Mesenchymal stem cell (in vitro differentiated cells and primary cell): ENCODE measurements around the gene CEMIP.

Experiments
- DNase-seq: peaks from one replicate; pipeline ENCODE4 v3.0.0-alpha.2; 2013
- H2AFZ ChIP-seq: one replicate; pipeline ENCODE4 v1.6.1; 2013; ENCODE audit warnings: low read depth, mild to moderate bottlenecking, control low read depth, inconsistent platforms, low read length, moderate library complexity
- H2AK5ac ChIP-seq: 2 replicates; pipeline ENCODE4 v1.6.1; 2013; ENCODE audit warnings: low read length, moderate library complexity, mild to moderate bottlenecking, inconsistent platforms; ENCODE audit not compliant: severe bottlenecking
- H2BK120ac ChIP-seq: one replicate; pipeline ENCODE4 v1.6.1; 2013; ENCODE audit warnings: low read depth, mild to moderate bottlenecking, inconsistent platforms, low read length, moderate library complexity
- H2BK12ac ChIP-seq, 2 experiments: one replicate each; pipeline ENCODE4 v1.6.1; 2013; ENCODE audit warnings: inconsistent platforms in 2 of 2, low read length in 2 of 2, mild to moderate bottlenecking in 2 of 2, moderate library complexity in 2 of 2, control low read depth in 1 of 2
- H2BK15ac ChIP-seq: one replicate; pipeline ENCODE4 v1.6.1; 2013; ENCODE audit warnings: mild to moderate bottlenecking, low read depth, inconsistent platforms; ENCODE audit not compliant: poor library complexity, severe bottlenecking
- H2BK5ac ChIP-seq: 2 replicates; pipeline ENCODE4 v1.6.1; 2013; ENCODE audit warnings: low read depth, mild to moderate bottlenecking, low read length, control low read depth, inconsistent platforms; ENCODE audit not compliant: poor library complexity, severe bottlenecking
- H3K14ac ChIP-seq, 2 experiments: one replicate each; pipeline ENCODE4 v1.6.1; 2013; ENCODE audit warnings: inconsistent platforms in 2 of 2, low read length in 2 of 2, control low read depth in 1 of 2, mild to moderate bottlenecking in 1 of 2, moderate library complexity in 1 of 2
- H3K18ac ChIP-seq, 2 experiments: one replicate each; pipeline ENCODE4 v1.6.1; 2013; ENCODE audit warnings: inconsistent platforms in 2 of 2, low read length in 2 of 2, control low read depth in 1 of 2, low read depth in 1 of 2, mild to moderate bottlenecking in 1 of 2
- H3K23ac ChIP-seq, 2 experiments: one replicate each; pipeline ENCODE4 v1.6.1; 2013; ENCODE audit warnings: inconsistent platforms in 2 of 2, low read length in 2 of 2, mild to moderate bottlenecking in 2 of 2, moderate library complexity in 2 of 2, control low read depth in 1 of 2
- H3K27ac ChIP-seq: 2 replicates; pipeline ENCODE4 v1.5.1; 2013; ENCODE audit warnings: mild to moderate bottlenecking, moderate library complexity, low read length, control low read depth, inconsistent platforms; ENCODE audit not compliant: poor library complexity, severe bottlenecking
- H3K27me3 ChIP-seq, 2 experiments: 2 replicates each; pipeline versions ENCODE4 v1.6.1 to v1.7.0; 2013; ENCODE audit warnings: low read length in 2 of 2, mild to moderate bottlenecking in 2 of 2, moderate library complexity in 2 of 2, control low read depth in 1 of 2, inconsistent platforms in 1 of 2; ENCODE audit not compliant: control insufficient read depth in 1 of 2, insufficient read depth in 1 of 2
- H3K36me3 ChIP-seq, 2 experiments: 2 replicates each; pipeline versions ENCODE4 v1.6.1 to v1.7.0; 2013; ENCODE audit warnings: low read length in 2 of 2, control low read depth in 1 of 2, inconsistent platforms in 1 of 2, low read depth in 1 of 2, mild to moderate bottlenecking in 1 of 2; ENCODE audit not compliant: insufficient read depth in 2 of 2, control insufficient read depth in 1 of 2
- H3K4ac ChIP-seq, 2 experiments: one replicate each; pipeline ENCODE4 v1.6.1; 2013; ENCODE audit warnings: inconsistent platforms in 2 of 2, low read length in 2 of 2, mild to moderate bottlenecking in 2 of 2, moderate library complexity in 2 of 2, control low read depth in 1 of 2, low read depth in 1 of 2
- H3K4me1 ChIP-seq: 2 replicates; pipeline ENCODE4 v1.6.1; 2013; ENCODE audit warnings: low read depth, low read length, control low read depth; ENCODE audit not compliant: control insufficient read depth, insufficient read depth
- H3K4me2 ChIP-seq: 2 replicates; pipeline ENCODE4 v1.6.1; 2013; ENCODE audit warnings: low read length, mild to moderate bottlenecking, inconsistent platforms; ENCODE audit not compliant: poor library complexity, severe bottlenecking
- H3K4me3 ChIP-seq, 2 experiments: 2 replicates each; pipeline versions ENCODE4 v1.5.1 to v1.7.0; 2013; ENCODE audit warnings: low read length in 2 of 2, mild to moderate bottlenecking in 2 of 2, control low read depth in 1 of 2, low read depth in 1 of 2; ENCODE audit not compliant: insufficient read depth in 1 of 2
- H3K79me1 ChIP-seq: replicated peaks from 2 replicates; pipeline ENCODE4 v1.6.1; 2013; ENCODE audit warnings: mild to moderate bottlenecking, control low read depth, low read length, inconsistent platforms; ENCODE audit not compliant: poor library complexity, severe bottlenecking
- H3K9ac ChIP-seq: 2 replicates; pipeline ENCODE4 v1.7.0; 2013; ENCODE audit warnings: mild to moderate bottlenecking, low read length, moderate library complexity
- H3K9me3 ChIP-seq: 2 replicates; pipeline ENCODE4 v1.7.0; 2013; ENCODE audit warnings: mild to moderate bottlenecking, low read length; ENCODE audit not compliant: control insufficient read depth
- H4K8ac ChIP-seq: one replicate; pipeline ENCODE4 v1.6.1; 2013; ENCODE audit warnings: inconsistent platforms, mild to moderate bottlenecking, low read length, moderate library complexity
- H4K91ac ChIP-seq: one replicate; pipeline ENCODE4 v1.6.1; 2013; ENCODE audit warnings: mild to moderate bottlenecking, low read length, inconsistent platforms
- WGBS: methylation state at CpG from one replicate; pipeline ENCODE4 v1.1.7; 2013; ENCODE audit warnings: mixed read lengths; 5-methylcytosine and 5-hydroxymethylcytosine counted together

Gene CEMIP

GRCh38 chr15:80854104-80854503 lies 74.9 kb downstream of the CEMIP start:
- Histone ChIP-seq H3K14ac (no peak overlapping the region), H3K27me3 (peaks cover 0 to 4% of the 10 kb centered on the region in 2 experiments), H3K23ac (no peak overlapping the region), H4K91ac (no peak overlapping the region), H3K9me3 (no peaks in the 10 kb centered on the region), H3K9ac (no peak overlapping the region), H3K27ac (no peak overlapping the region), H3K4me2 (no peak overlapping the region), H3K4me1 (peaks cover 28% of the 10 kb centered on the region), H2BK15ac (no peak overlapping the region), H2BK120ac (no peak overlapping the region), H3K18ac (no peak overlapping the region), H2BK5ac (no peak overlapping the region), H3K4ac (no peak overlapping the region), H2BK12ac (no peak overlapping the region), H2AFZ (no peak overlapping the region), H2AK5ac (no peak overlapping the region), H3K79me1 (no peaks in the 10 kb centered on the region), H4K8ac (no peak overlapping the region), H3K4me3 (no peak overlapping the region), H3K36me3 (peaks cover 4 to 94% of the 10 kb centered on the region in 2 experiments)
- WGBS = 86% methylated on average over 6 of the region's 6 CpGs
- DNase-seq = no peak

- Histone ChIP-seq H3K14ac (no peak overlapping the region), H2AK5ac (no peak overlapping the region), H2BK5ac (no peak overlapping the region), H3K9me3 (no peaks in the 10 kb centered on the region), H3K27ac (no peak overlapping the region), H3K18ac (no peak overlapping the region), H4K8ac (no peak overlapping the region), H3K79me1 (no peaks in the 10 kb centered on the region), H2BK120ac (no peak overlapping the region), H3K4me1 (peaks cover 20% of the 10 kb centered on the region), H3K36me3 (peaks cover 4 to 94% of the 10 kb centered on the region in 2 experiments), H3K4me2 (no peak overlapping the region), H2BK12ac (no peak overlapping the region), H3K27me3 (peaks cover 0 to 9% of the 10 kb centered on the region in 2 experiments), H2BK15ac (no peak overlapping the region), H2AFZ (no peak overlapping the region), H3K4ac (no peak overlapping the region), H3K23ac (no peak overlapping the region), H3K9ac (no peak overlapping the region), H4K91ac (no peak overlapping the region), H3K4me3 (no peak overlapping the region)
- no peak for DNase-seq
- WGBS = 74% methylated on average over 4 of the region's 4 CpGs
Measured at GRCh38 chr15:80855206-80855605, 76.0 kb downstream of the CEMIP start.

- no peak overlapping the region for H3K18ac ChIP-seq
- no peak overlapping the region for H2BK120ac ChIP-seq
- no peak overlapping the region for H3K4me3 ChIP-seq
- no peak overlapping the region for H4K8ac ChIP-seq
- H3K4me1 ChIP-seq = peaks cover 13% of the 10 kb centered on the region
- H2AFZ ChIP-seq = no peak overlapping the region
- H3K79me1 ChIP-seq = no peaks in the 10 kb centered on the region
- no peak overlapping the region for H3K4ac ChIP-seq
- H3K23ac ChIP-seq = no peak overlapping the region
- no peak overlapping the region for H2BK15ac ChIP-seq
- no peak overlapping the region for H3K9ac ChIP-seq
- no peak overlapping the region for H3K27ac ChIP-seq
- H2AK5ac ChIP-seq = peak overlapping the region; percentile 66
- peaks cover 0 to 94% of the 10 kb centered on the region in 2 experiments for H3K36me3 ChIP-seq
- H3K14ac ChIP-seq = no peak overlapping the region
- H2BK12ac ChIP-seq = no peak overlapping the region
- no peaks in the 10 kb centered on the region for H3K9me3 ChIP-seq
- H3K4me2 ChIP-seq = no peak overlapping the region
- peaks cover 0 to 15% of the 10 kb centered on the region in 2 experiments for H3K27me3 ChIP-seq
- no peak overlapping the region for H4K91ac ChIP-seq
- 75% methylated on average over 1 of the region's 2 CpGs for WGBS
- DNase-seq = no peak
- no peak overlapping the region for H2BK5ac ChIP-seq
Measured at GRCh38 chr15:80856400-80856799, 77.2 kb downstream of the CEMIP start.

GRCh38 chr15:80856809-80857377 lies 77.7 kb downstream of the CEMIP start:
- no peak overlapping the region for H3K14ac ChIP-seq
- no peak overlapping the region for H4K8ac ChIP-seq
- H3K79me1 ChIP-seq = no peaks in the 10 kb centered on the region
- peaks cover 8% of the 10 kb centered on the region for H3K4me1 ChIP-seq
- no peak overlapping the region for H3K27ac ChIP-seq
- 82% methylated on average over 6 of the region's 8 CpGs for WGBS
- H4K91ac ChIP-seq = no peak overlapping the region
- H3K36me3 ChIP-seq = peaks cover 0 to 94% of the 10 kb centered on the region in 2 experiments
- H3K4me3 ChIP-seq = no peak overlapping the region
- H2AK5ac ChIP-seq = peak overlapping the region; percentile 66
- no peak overlapping the region for H3K4me2 ChIP-seq
- no peak for DNase-seq
- no peak overlapping the region for H2AFZ ChIP-seq
- H2BK120ac ChIP-seq = no peak overlapping the region
- no peak overlapping the region for H2BK12ac ChIP-seq
- no peak overlapping the region for H3K9ac ChIP-seq
- H3K4ac ChIP-seq = no peak overlapping the region
- no peak overlapping the region for H3K18ac ChIP-seq
- H3K23ac ChIP-seq = no peak overlapping the region
- H2BK15ac ChIP-seq = no peak overlapping the region
- peaks cover 0 to 20% of the 10 kb centered on the region in 2 experiments for H3K27me3 ChIP-seq
- no peak overlapping the region for H2BK5ac ChIP-seq
- H3K9me3 ChIP-seq = no peaks in the 10 kb centered on the region
